Stimulated activated naive CD8-positive, alpha-beta T cell treated with anti-CD3 and anti-CD28 coated beads, Interleukin-15, amount 100 ng/mL, for 72 hours (primary cell): ENCODE data around the gene PTPRG.

Source experiments
- ATAC-seq: fragments of 150-1000 bp; cut with Tn5 transposase; 2 replicates; pipeline ENCODE4 v1.10.0; 2021; ENCODE audit warnings: mild to moderate bottlenecking, moderate library complexity
- DNase-seq, 2 donors: peaks; one replicate each; pipeline ENCODE4 v3.0.0; 2021 to 2022
- H3K27ac Mint-ChIP-seq, 2 donors: one replicate each; pipeline ENCODE4 v1.8.0; 2022; ENCODE audit warnings: mild to moderate bottlenecking in 2 of 2, mixed read lengths in 2 of 2, moderate library complexity in 2 of 2
- H3K27me3 Mint-ChIP-seq: one replicate; pipeline ENCODE4 v1.8.0; 2022; ENCODE audit warnings: mixed read lengths
- H3K4me1 Mint-ChIP-seq: one replicate; pipeline ENCODE4 v1.8.0; 2022; ENCODE audit warnings: mild to moderate bottlenecking, mixed read lengths
- H3K4me3 Mint-ChIP-seq, 2 donors: one replicate each; pipeline ENCODE4 v1.8.0; 2022; ENCODE audit warnings: mild to moderate bottlenecking in 2 of 2, mixed read lengths in 2 of 2, moderate library complexity in 1 of 2
- H3K9me3 Mint-ChIP-seq, 2 donors: one replicate each; pipeline ENCODE4 v1.8.0; 2022; ENCODE audit warnings: mixed read lengths in 2 of 2

The PTPRG gene

GRCh38 chr3:62187022-62187431, 625.7 kb downstream of the PTPRG start:
- peaks cover 12% of the 10 kb centered on the region for H3K4me1 Mint-ChIP-seq
- DNase-seq (no peak), ATAC-seq (no peak)
- no peak overlapping the region for H3K27ac Mint-ChIP-seq
- no peaks in the 10 kb centered on the region for H3K9me3 Mint-ChIP-seq
- no peak overlapping the region for H3K4me3 Mint-ChIP-seq
- peaks cover 30% of the 10 kb centered on the region for H3K27me3 Mint-ChIP-seq

GRCh38 chr3:62188681-62189375, 627.5 kb downstream of the PTPRG start:
- peaks cover 27% of the 10 kb centered on the region for H3K27me3 Mint-ChIP-seq
- peak overlapping the region in 1 of 2 donors; percentile 13 for H3K4me3 Mint-ChIP-seq
- peaks cover 12% of the 10 kb centered on the region for H3K4me1 Mint-ChIP-seq
- peak; percentile 44 to 58 for DNase-seq
- no peak overlapping the region for H3K27ac Mint-ChIP-seq
- peak; percentile 54 for ATAC-seq
- no peaks in the 10 kb centered on the region for H3K9me3 Mint-ChIP-seq

- Mint-ChIP-seq H3K4me1 (peaks cover 12% of the 10 kb centered on the region), H3K27me3 (peaks cover 22% of the 10 kb centered on the region), H3K27ac (no peak overlapping the region), H3K9me3 (no peaks in the 10 kb centered on the region), H3K4me3 (no peak overlapping the region)
- ATAC-seq: no peak
- no peak for DNase-seq
Measured at GRCh38 chr3:62189376-62189698, 628.0 kb downstream of the PTPRG start.

GRCh38 chr3:62192891-62193290, 631.5 kb downstream of the PTPRG start:
- no peaks in the 10 kb centered on the region for H3K9me3 Mint-ChIP-seq
- DNase-seq: no peak
- peaks cover 12% of the 10 kb centered on the region for H3K27me3 Mint-ChIP-seq
- H3K27ac Mint-ChIP-seq: no peak overlapping the region
- ATAC-seq: no peak
- peaks cover 12% of the 10 kb centered on the region for H3K4me1 Mint-ChIP-seq
- H3K4me3 Mint-ChIP-seq: no peak overlapping the region

- H3K9me3 Mint-ChIP-seq: no peaks in the 10 kb centered on the region
- ATAC-seq: no peak
- peaks cover 12% of the 10 kb centered on the region for H3K27me3 Mint-ChIP-seq
Measured at GRCh38 chr3:62193586-62194345, 632.4 kb downstream of the PTPRG start.

GRCh38 chr3:62197350-62198012, 636.1 kb downstream of the PTPRG start:
- Mint-ChIP-seq H3K9me3 (no peaks in the 10 kb centered on the region), H3K27ac (no peak overlapping the region), H3K27me3 (no peaks in the 10 kb centered on the region), H3K4me1 (no peaks in the 10 kb centered on the region), H3K4me3 (no peak overlapping the region)
- no peak for DNase-seq
- ATAC-seq: no peak

More at GRCh38 chr3:62193586-62194345, 632.4 kb downstream of the PTPRG start:
- no peak for DNase-seq
- Mint-ChIP-seq H3K4me1 (peaks cover 7% of the 10 kb centered on the region), H3K4me3 (no peak overlapping the region), H3K27ac (no peak overlapping the region)

GRCh38 chr3:62199126-62199525, 637.8 kb downstream of the PTPRG start:
- H3K27ac Mint-ChIP-seq: no peak overlapping the region
- ATAC-seq: no peak

GRCh38 chr3:62201438-62202035, 640.2 kb downstream of the PTPRG start:
- no peaks in the 10 kb centered on the region for H3K9me3 Mint-ChIP-seq
- no peaks in the 10 kb centered on the region for H3K4me1 Mint-ChIP-seq
- DNase-seq: no peak
- ATAC-seq: no peak
- no peak overlapping the region for H3K4me3 Mint-ChIP-seq
- peaks cover 13% of the 10 kb centered on the region for H3K27me3 Mint-ChIP-seq
- no peak overlapping the region for H3K27ac Mint-ChIP-seq

More at GRCh38 chr3:62199126-62199525, 637.8 kb downstream of the PTPRG start:
- Mint-ChIP-seq H3K4me1 (no peaks in the 10 kb centered on the region), H3K4me3 (no peak overlapping the region), H3K9me3 (no peaks in the 10 kb centered on the region), H3K27me3 (peaks cover 5% of the 10 kb centered on the region)
- DNase-seq: no peak

- DNase-seq (no peak), ATAC-seq (peak; percentile 28)
- Mint-ChIP-seq H3K27ac (peak overlapping the region in 1 of 2 donors; percentile 57), H3K9me3 (no peaks in the 10 kb centered on the region), H3K4me3 (no peak overlapping the region), H3K27me3 (peaks cover 13% of the 10 kb centered on the region), H3K4me1 (no peaks in the 10 kb centered on the region)
Measured at GRCh38 chr3:62203152-62203551, 641.8 kb downstream of the PTPRG start.

GRCh38 chr3:62203561-62203960, 642.2 kb downstream of the PTPRG start:
- DNase-seq (no peak), ATAC-seq (no peak)
- Mint-ChIP-seq H3K4me1 (no peaks in the 10 kb centered on the region), H3K4me3 (no peak overlapping the region), H3K27me3 (peaks cover 13% of the 10 kb centered on the region), H3K9me3 (no peaks in the 10 kb centered on the region), H3K27ac (no peak overlapping the region)

- Mint-ChIP-seq H3K4me1 (no peaks in the 10 kb centered on the region), H3K27me3 (peaks cover 13% of the 10 kb centered on the region), H3K9me3 (no peaks in the 10 kb centered on the region), H3K4me3 (no peak overlapping the region), H3K27ac (no peak overlapping the region)
- no peak for DNase-seq
- no peak for ATAC-seq
Measured at GRCh38 chr3:62207197-62207596, 645.8 kb downstream of the PTPRG start.

- no peak for DNase-seq
- no peaks in the 10 kb centered on the region for H3K4me1 Mint-ChIP-seq
- H3K27ac Mint-ChIP-seq: peak overlapping the region in 1 of 2 donors; percentile 54
- peaks cover 11% of the 10 kb centered on the region for H3K27me3 Mint-ChIP-seq
- H3K9me3 Mint-ChIP-seq: no peaks in the 10 kb centered on the region
- no peak for ATAC-seq
- no peak overlapping the region for H3K4me3 Mint-ChIP-seq
Measured at GRCh38 chr3:62208385-62208784, 647.0 kb downstream of the PTPRG start.

GRCh38 chr3:62209101-62209500, 647.7 kb downstream of the PTPRG start:
- Mint-ChIP-seq H3K4me1 (no peaks in the 10 kb centered on the region), H3K27me3 (peaks cover 8% of the 10 kb centered on the region), H3K27ac (no peak overlapping the region), H3K9me3 (no peaks in the 10 kb centered on the region), H3K4me3 (no peak overlapping the region)
- DNase-seq (no peak), ATAC-seq (no peak)

GRCh38 chr3:62210011-62210410, 648.6 kb downstream of the PTPRG start:
- Mint-ChIP-seq H3K27ac (no peak overlapping the region), H3K9me3 (no peaks in the 10 kb centered on the region), H3K4me3 (no peak overlapping the region), H3K27me3 (peaks cover 8% of the 10 kb centered on the region), H3K4me1 (no peaks in the 10 kb centered on the region)
- DNase-seq (no peak), ATAC-seq (no peak)

- Mint-ChIP-seq H3K27ac (no peak overlapping the region), H3K4me3 (no peak overlapping the region), H3K4me1 (no peaks in the 10 kb centered on the region), H3K27me3 (no peaks in the 10 kb centered on the region), H3K9me3 (no peaks in the 10 kb centered on the region)
- no peak for ATAC-seq
- DNase-seq: no peak
Measured at GRCh38 chr3:62211675-62212429, 650.5 kb downstream of the PTPRG start.
